ENCODE data around the gene LIFR.
"Not testable (repeated sequence)": the region's sequence is repeated elsewhere in the genome, so short reads cannot be mapped to it uniquely, and the experiment has no call there.

The LIFR gene

GRCh38 chr5:38574009-38574408 lies 17.6 kb upstream of the LIFR start:
- no peak for DNase-seq
- TF ChIP-seq GATA1 (IDR thresholded peaks at IDR 0.05; ENCODE audit: low read depth, low read length) (no peak), POLR2A (IDR thresholded peaks at IDR 0.05; ENCODE audit: low read length) (no peak)

- TF ChIP-seq POLR2A (IDR thresholded peaks at IDR 0.05; ENCODE audit: low read length) (no peak), GATA1 (IDR thresholded peaks at IDR 0.05; ENCODE audit: low read depth, low read length) (no peak)
- no peak for DNase-seq
These were observed 17.1 kb upstream of the LIFR start for GRCh38 chr5:38573521-38573920.

DNA sequence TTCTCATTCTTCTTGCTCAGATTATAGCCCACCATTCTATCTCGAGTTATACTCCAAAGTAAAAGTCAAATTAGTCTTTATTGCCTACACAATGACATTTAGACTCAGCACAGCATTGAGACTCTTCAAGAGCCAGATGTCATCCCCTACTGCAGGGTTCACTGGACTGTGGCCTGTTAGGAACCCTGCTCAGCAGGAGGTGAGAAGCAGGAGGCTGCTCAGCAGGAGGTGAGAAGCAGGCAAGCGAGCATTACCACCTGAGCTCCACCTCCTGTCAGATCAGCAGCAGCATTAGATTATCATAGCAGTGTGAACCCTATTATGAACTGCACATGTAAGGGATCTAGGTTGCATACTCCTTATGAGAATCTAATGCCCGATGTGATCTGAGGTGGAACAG lies 12.7 kb upstream of the LIFR start:
- TF ChIP-seq GATA1 (IDR thresholded peaks at IDR 0.05; ENCODE audit: low read depth, low read length) (no peak), POLR2A (IDR thresholded peaks at IDR 0.05; ENCODE audit: low read length) (no peak)
- no peak for DNase-seq

GRCh38 chr5:38567306-38567705 lies 10.9 kb upstream of the LIFR start:
- not testable (repeated sequence) for DNase-seq

GRCh38 chr5:38563624-38564023 lies 7.2 kb upstream of the LIFR start:
- no peak for DNase-seq
- no peak for TF ChIP-seq POLR2A (IDR thresholded peaks at IDR 0.05; ENCODE audit: low read length)
- no peak for TF ChIP-seq GATA1 (IDR thresholded peaks at IDR 0.05; ENCODE audit: low read depth, low read length)

GRCh38 chr5:38562444-38563210 lies 6.2 kb upstream of the LIFR start:
- DNase-seq, result no peak
- TF ChIP-seq GATA1 (IDR thresholded peaks at IDR 0.05; ENCODE audit: low read depth, low read length) (no peak), POLR2A (IDR thresholded peaks at IDR 0.05; ENCODE audit: low read length) (no peak)

- no peak for DNase-seq
- TF ChIP-seq POLR2A (IDR thresholded peaks at IDR 0.05; ENCODE audit: low read length), result no peak
- no peak for TF ChIP-seq GATA1 (IDR thresholded peaks at IDR 0.05; ENCODE audit: low read depth, low read length)
These were observed 3.0 kb upstream of the LIFR start for GRCh38 chr5:38559428-38559827.

GRCh38 chr5:38557792-38558191 lies 1.3 kb upstream of the LIFR start:
- TF ChIP-seq GATA1 (IDR thresholded peaks at IDR 0.05; ENCODE audit: low read depth, low read length) (no peak), POLR2A (IDR thresholded peaks at IDR 0.05; ENCODE audit: low read length) (no peak)
- no peak for DNase-seq

- TF ChIP-seq POLR2A (IDR thresholded peaks at IDR 0.05; ENCODE audit: low read length), result no peak
- no peak for TF ChIP-seq GATA1 (IDR thresholded peaks at IDR 0.05; ENCODE audit: low read depth, low read length)
These were observed 863 bp upstream of the LIFR start for GRCh38 chr5:38557308-38557710.

DNA sequence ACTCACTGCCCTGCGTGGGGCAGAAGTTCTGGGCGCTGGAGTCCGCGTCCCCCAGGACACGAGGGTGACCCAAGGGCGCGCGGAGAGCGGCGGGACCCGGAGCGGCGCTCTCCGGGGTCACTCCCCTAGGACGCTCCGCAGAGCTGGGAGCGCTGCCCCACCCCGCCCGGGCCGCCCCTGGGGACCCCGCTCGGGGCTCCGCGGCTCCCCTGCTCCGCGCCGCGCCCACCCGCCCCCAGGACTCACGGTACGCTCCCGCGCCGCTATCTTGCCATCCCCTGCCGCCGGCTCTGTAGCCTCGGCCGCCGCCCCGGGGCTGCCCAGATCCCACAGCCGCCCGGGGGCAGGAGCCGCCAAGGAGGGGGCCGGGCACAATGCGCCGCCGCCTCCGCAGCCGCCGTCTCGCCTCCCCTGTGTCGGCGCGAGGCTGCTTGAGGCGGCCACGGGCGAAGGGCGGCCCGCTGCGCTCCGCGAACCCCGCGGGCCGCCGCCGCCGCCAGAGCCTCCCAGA lies 303 bp downstream of the LIFR start:
- TF ChIP-seq POLR2A (IDR thresholded peaks at IDR 0.05; ENCODE audit: low read length), result no peak
- TF ChIP-seq GATA1 (IDR thresholded peaks at IDR 0.05; ENCODE audit: low read depth, low read length), result no peak
- DNase-seq, result no peak

More at GRCh38 chr5:38557308-38557710, 863 bp upstream of the LIFR start:
- DNase-seq, result no peak

GRCh38 chr5:38555354-38556087 lies 925 bp downstream of the LIFR start:
- TF ChIP-seq GATA1 (IDR thresholded peaks at IDR 0.05; ENCODE audit: low read depth, low read length) (no peak), POLR2A (IDR thresholded peaks at IDR 0.05; ENCODE audit: low read length) (no peak)
- DNase-seq, result no peak

DNA sequence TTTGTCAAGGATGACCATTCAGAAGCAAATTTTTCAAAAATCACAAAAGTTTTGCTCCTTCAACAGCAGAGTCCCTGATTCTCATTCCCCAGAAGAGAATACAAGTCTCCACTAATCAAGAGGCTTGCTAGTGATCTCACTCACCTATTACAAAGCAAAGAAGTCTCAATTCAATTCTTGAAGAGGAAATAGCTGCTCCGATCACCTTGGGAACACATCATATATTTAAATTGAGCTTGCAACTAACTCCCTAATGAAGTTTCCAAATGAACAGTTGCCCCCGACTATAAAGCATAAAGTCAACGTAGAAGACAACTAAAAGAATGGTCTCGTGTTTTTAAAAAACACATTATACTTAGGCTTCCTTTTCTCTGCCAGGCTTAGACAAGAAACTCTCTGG lies 1.6 kb downstream of the LIFR start:
- TF ChIP-seq GATA1 (IDR thresholded peaks at IDR 0.05; ENCODE audit: low read depth, low read length), result no peak
- no peak for TF ChIP-seq POLR2A (IDR thresholded peaks at IDR 0.05; ENCODE audit: low read length)
- no peak for DNase-seq

GRCh38 chr5:38554403-38554802 lies 2.0 kb downstream of the LIFR start:
- TF ChIP-seq POLR2A (IDR thresholded peaks at IDR 0.05; ENCODE audit: low read length) (no peak), GATA1 (IDR thresholded peaks at IDR 0.05; ENCODE audit: low read depth, low read length) (no peak)
- DNase-seq, result no peak

DNA sequence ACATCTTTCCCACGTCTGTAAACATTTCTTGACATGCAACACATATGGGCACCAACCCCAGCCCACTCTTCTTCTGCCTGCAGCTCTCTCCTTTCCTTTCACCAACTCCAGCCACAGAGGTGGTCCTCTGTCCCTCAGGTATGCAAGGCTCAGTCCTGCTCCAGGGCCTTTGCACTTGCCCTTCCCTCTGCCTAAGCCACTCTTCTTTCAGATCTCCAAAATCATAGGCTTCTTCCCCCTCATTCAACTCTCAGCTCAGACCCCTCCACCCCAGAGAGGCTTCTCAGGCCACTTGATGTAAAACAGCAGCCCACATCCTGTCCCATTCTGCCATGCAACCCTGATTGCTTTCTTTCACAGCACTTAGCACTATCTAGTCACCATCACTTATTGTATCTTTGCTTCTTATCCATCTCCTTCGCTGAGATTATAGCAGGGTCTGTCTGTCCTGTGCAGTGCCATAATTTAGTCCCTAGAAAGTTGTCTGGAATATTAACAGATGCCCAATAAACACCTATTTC lies 3.4 kb downstream of the LIFR start:
- no peak for TF ChIP-seq POLR2A (IDR thresholded peaks at IDR 0.05; ENCODE audit: low read length)
- no peak for TF ChIP-seq GATA1 (IDR thresholded peaks at IDR 0.05; ENCODE audit: low read depth, low read length)
- no peak for DNase-seq

Measured in erythroblast (primary cell).